VCaP (cell line): ENCODE data around the gene MASP1.

Experiments
- H3K27ac ChIP-seq: fragments of 450-650 bp; 2 replicates; pipeline ENCODE4 v1.5.1; 2017
- CTCF ChIP-seq: fragments of 450-650 bp; conservative IDR thresholded peaks from 2 replicates; pipeline ENCODE4 v1.5.1; 2017; ENCODE audit warnings: mild to moderate bottlenecking, moderate library complexity

MASP1 gene

DNA sequence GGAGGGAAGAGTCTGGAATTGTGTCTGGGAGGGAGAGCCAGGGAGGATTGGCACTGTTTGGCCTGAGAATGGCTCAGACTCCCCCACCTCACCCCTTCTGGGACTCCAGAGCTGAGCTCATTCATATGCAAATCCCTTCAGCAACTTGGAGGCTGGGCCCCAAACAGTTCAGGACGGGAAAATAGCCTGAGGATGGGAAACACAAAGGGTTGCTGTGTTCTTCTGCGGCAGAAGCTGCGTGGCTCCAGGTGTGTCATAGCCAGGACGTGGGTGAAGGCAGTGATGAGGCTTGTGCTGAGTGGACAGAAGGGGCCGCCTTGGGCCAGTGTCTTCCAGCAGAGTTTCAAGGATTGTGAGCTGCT is 16.6 kb downstream of the MASP1 start:
- no peak for TF ChIP-seq CTCF
- H3K27ac ChIP-seq = no peak overlapping the region

DNA sequence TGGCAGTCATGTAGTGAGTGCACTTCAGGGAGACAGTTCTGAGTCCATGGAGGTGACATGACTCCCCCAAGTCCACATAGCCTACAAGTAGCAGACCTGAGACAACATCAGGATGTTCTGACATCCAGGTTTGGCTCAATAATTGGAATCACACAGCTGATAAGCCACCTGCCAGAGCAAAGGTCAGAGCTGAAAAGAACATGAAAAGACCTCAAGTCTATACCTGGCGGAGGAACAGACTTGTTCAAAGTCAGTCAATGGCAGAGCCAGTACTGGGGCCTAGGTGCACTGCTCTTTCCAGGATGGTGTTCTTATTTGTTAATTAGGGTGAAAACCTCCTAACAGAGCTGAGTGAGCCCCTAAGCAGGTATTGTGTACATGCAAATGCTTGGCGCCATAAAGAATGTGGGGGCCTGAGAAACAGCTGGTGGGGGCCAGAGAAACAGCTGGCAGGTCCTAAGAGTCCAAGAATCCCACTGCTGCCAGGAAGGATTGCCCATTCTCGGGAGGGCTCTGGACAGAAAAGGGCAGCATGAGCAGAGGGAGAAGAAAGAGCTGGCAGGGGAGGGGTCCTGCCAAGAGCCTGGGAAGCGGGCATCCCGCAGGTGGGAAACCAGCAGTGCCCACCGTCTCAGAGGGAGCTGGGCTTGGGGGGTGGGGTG is 17.1 kb downstream of the MASP1 start:
- no peak overlapping the region for H3K27ac ChIP-seq
- no peak for TF ChIP-seq CTCF

DNA sequence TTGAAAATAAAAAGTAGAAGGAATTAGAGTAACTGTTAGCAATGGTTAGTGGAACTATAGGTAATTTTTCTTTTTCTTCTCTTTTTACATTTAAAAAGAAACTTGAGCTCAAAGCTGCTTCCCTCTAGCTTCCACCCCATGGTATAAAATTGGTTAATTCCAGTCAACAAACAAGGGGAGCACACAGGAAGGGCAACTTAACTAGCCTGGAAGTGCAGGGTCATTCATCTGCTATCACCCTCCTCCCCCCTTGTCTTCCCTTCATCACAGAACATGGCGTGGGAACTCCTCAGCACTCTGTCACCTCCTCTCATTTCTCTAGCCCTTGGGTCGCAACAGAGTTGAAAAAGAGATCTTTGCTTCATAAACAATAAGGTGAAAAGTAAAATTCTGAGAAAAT is 20.0 kb downstream of the MASP1 start:
- no peak overlapping the region for H3K27ac ChIP-seq
- TF ChIP-seq CTCF = no peak

DNA sequence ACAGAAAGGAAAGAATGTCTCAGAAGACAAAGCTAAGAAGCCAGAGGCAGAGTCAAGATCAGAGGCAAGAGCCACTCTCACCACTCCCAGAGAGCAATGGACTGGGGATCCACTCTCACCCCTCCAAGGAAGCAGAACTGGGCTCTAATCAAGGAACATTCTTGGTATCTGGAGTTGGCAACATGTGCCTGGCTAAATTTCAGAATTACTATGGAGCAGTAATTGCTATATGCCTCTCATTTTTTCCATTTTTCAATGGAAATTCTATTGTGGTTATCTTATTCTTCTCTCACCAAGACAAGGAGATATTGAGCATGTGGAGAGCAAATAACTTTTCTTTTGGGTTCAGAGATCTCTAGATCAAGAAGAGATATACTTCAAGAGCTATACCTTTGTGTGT is 22.1 kb downstream of the MASP1 start:
- H3K27ac ChIP-seq = no peak overlapping the region
- TF ChIP-seq CTCF = no peak

DNA sequence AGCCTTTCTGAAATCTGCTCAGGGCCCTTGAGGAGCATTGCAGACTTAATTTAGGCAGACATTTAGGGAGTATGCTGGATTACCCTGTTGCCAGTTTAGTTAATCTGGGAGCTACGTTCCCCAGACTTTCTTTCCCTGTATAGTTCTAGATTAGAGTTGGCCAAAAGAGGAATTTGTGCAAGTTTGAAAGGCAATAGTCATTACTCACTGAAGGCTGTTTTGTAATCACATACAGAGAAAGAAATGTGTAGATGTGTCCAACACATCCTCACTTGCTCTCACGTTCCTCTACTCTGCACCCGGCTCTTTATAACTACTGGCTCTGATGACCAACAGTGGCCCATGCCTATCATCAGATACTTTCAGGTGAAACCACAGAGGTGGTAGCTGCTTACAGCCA is 24.2 kb downstream of the MASP1 start:
- H3K27ac ChIP-seq = no peak overlapping the region
- TF ChIP-seq CTCF = no peak

DNA sequence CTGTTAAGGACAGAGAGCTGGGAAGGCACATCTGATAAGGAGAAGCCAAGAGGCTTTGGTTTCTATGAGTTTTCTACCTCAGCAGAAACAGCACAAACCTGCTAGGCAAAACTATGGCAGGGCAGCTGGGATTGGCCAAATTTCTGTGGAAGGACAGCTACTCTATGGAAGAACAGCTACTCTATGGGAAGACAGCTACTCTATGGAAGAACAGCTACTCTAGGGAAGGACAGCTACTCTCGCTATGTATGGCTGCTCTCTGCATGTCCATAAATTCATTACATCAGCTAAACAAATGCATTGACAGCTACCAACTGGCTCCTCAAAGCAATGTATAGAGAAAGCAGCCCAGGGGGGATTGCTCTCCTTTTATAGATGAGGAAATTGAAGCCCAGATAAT is 24.8 kb downstream of the MASP1 start:
- no peak overlapping the region for H3K27ac ChIP-seq
- TF ChIP-seq CTCF = no peak

DNA sequence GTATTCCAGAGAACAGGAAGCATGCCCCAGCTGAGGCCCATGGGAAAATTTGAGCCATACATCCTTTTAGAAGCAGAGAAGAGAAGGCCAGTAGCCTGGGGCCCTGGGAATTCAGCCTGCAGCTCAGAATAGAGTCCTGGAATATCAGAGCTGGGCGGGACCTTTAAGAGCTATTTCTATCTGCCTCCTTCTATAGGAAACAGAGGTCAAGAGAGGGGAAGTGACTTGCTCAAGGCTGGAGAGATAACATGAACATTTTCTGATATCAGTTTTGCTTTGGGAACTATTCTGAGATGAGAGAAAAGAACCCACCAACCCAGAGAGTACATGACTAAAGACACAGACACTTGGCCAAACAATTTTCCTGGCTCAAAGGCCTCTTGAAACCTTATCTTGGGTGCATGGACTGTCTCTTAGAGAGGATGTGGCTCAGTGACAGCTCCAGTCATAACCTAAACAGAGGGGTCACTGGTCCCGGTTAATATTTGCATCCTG is 26.0 kb downstream of the MASP1 start:
- no peak overlapping the region for H3K27ac ChIP-seq
- no peak for TF ChIP-seq CTCF
